A549 (cell line): ENCODE results near the gene TMEM106C. TPM values are rescaled to one million over a fixed set of nuclear protein-coding genes. Genes with fewer than 3 reads are reported as not detected.

Experiments
- ATAC-seq, 2 experiments: fragments of 200-7000 bp in 1 of 2; fragments of >200 bp in 1 of 2; cut with Nextera tagmentation in 1 of 2; cut with Tn5 transposase in 1 of 2; 3 replicates each; pipeline versions ENCODE4 v1.8.0 to v1.9.1; 2018 to 2020; ENCODE audit warnings: mild to moderate bottlenecking in 1 of 2, moderate library complexity in 1 of 2
- CTCF ChIA-PET: fragments of 300-600 bp; sonication (Branson Sonifier 250); formaldehyde crosslinking; extraction: SDS; loops from one replicate; lab custom pipeline; 2021; ENCODE audit warnings: antibody characterized with exemption, inconsistent platforms; lab: Yijun Ruan, JAX
- POLR2A ChIA-PET: fragments of 350-600 bp; formaldehyde crosslinking; extraction: SDS; loops from one replicate; lab custom pipeline; 2021; ENCODE audit warnings: antibody characterized with exemption, inconsistent platforms; lab: Yijun Ruan, JAX
- DNase-seq, 2 experiments: peaks; one replicate each; pipeline versions ENCODE4 v3.0.0 to v3.0.0-alpha.2; 2011 to 2016; ENCODE audit warnings: low read depth in 1 of 2, low spot score in 1 of 2
- FAIRE-seq: peaks from 2 replicates; lab custom pipeline; 2011; peaks lifted over from hg19 to GRCh38; lab: Jason Lieb, UNC
- H3K27ac ChIP-seq, 2 experiments: fragments of >200 bp; sonication (Bioruptor Twin); formaldehyde crosslinking; 3 replicates each; pipeline ENCODE4 v1.5.1; 2016 to 2017
- H3K4me1 ChIP-seq: fragments of >200 bp; sonication (Bioruptor Twin); formaldehyde crosslinking; 3 replicates; pipeline ENCODE4 v1.6.1; 2016
- H3K4me2 ChIP-seq: fragments of >200 bp; sonication (Bioruptor Twin); formaldehyde crosslinking; 3 replicates; pipeline ENCODE4 v1.6.1; 2016
- H3K4me3 ChIP-seq: fragments of >200 bp; sonication (Bioruptor Twin); formaldehyde crosslinking; 3 replicates; pipeline ENCODE4 v1.5.1; 2016
- H3K9me3 ChIP-seq: fragments of >200 bp; sonication (Bioruptor Twin); formaldehyde crosslinking; 3 replicates; pipeline ENCODE4 v1.6.1; 2016
- CEBPB ChIP-seq, 2 experiments: fragments of >200 bp in 1 of 2; sonication (Bioruptor Twin) in 1 of 2; formaldehyde crosslinking in 1 of 2; IDR thresholded peaks; 2 replicates each; pipeline ENCODE4 v1.6.1; 2012 to 2016
- CHD2 ChIP-seq: fragments of 150-350 bp; IDR thresholded peaks from 2 replicates; pipeline ENCODE4 v1.6.1; 2014; ENCODE audit warnings: low read length; ENCODE audit not compliant: partially characterized antibody
- CTCF ChIP-seq: fragments of >200 bp; sonication (Bioruptor Twin); formaldehyde crosslinking; IDR thresholded peaks from 3 replicates; pipeline ENCODE4 v1.5.1; 2016
- E2F6 ChIP-seq: IDR thresholded peaks from 2 replicates; pipeline ENCODE4 v1.6.1; 2012; ENCODE audit warnings: low read depth, borderline replicate concordance
- EHF ChIP-seq: fragments of 250-450 bp; sonication (Bioruptor Pico); IDR thresholded peaks from 2 replicates; pipeline ENCODE4 v1.5.0; 2020; ENCODE audit warnings: mild to moderate bottlenecking
- HDAC2 ChIP-seq: fragments of 200-600 bp; sonication (generic); IDR thresholded peaks from 2 replicates; pipeline ENCODE4 v1.6.1; 2016
- HES2 ChIP-seq: fragments of >200 bp; sonication (Bioruptor Twin); formaldehyde crosslinking; IDR thresholded peaks from 2 replicates; pipeline ENCODE4 v1.6.1; 2016
- HMGXB4 ChIP-seq: fragments of 250-450 bp; sonication (Bioruptor Pico); IDR thresholded peaks from 2 replicates; pipeline ENCODE4 v1.5.0; 2021; ENCODE audit warnings: mild to moderate bottlenecking, moderate library complexity, borderline replicate concordance
- HOXB5 ChIP-seq: fragments of 250-450 bp; sonication (Bioruptor Pico); IDR thresholded peaks from 2 replicates; pipeline ENCODE4 v1.5.0; 2020; ENCODE audit warnings: mild to moderate bottlenecking, moderate library complexity
- JUNB ChIP-seq: fragments of >200 bp; sonication (Bioruptor Twin); formaldehyde crosslinking; IDR thresholded peaks from 2 replicates; pipeline ENCODE4 v1.6.1; 2016
- MYC ChIP-seq: IDR thresholded peaks from 2 replicates; pipeline ENCODE4 v1.6.1; 2012; ENCODE audit warnings: mild to moderate bottlenecking, inconsistent platforms, low read length, improper control_type of control experiment, borderline replicate concordance
- NPAS2 ChIP-seq: fragments of 250-450 bp; sonication (Bioruptor Pico); IDR thresholded peaks from 2 replicates; pipeline ENCODE4 v1.8.0; 2022; ENCODE audit warnings: mild to moderate bottlenecking, moderate library complexity, borderline replicate concordance
- RARB ChIP-seq: fragments of 250-450 bp; sonication (Bioruptor Pico); IDR thresholded peaks from 2 replicates; pipeline ENCODE4 v1.8.0; 2021; ENCODE audit warnings: mild to moderate bottlenecking, moderate library complexity
- RCOR1 ChIP-seq: fragments of 150-350 bp; IDR thresholded peaks from 2 replicates; pipeline ENCODE4 v1.6.1; 2014; ENCODE audit warnings: antibody characterized with exemption, low read length, low read depth
- RFX5 ChIP-seq: fragments of 450-650 bp; IDR thresholded peaks from 2 replicates; pipeline ENCODE4 v1.7.1; 2014; ENCODE audit warnings: antibody characterized with exemption, mild to moderate bottlenecking, moderate library complexity
- RNF2 ChIP-seq: fragments of 200-600 bp; sonication (generic); IDR thresholded peaks from 2 replicates; pipeline ENCODE4 v1.6.1; 2016; ENCODE audit warnings: low read depth, mild to moderate bottlenecking, antibody characterized with exemption, moderate library complexity, borderline replicate concordance
- SREBF2 ChIP-seq: fragments of 450-650 bp; IDR thresholded peaks from 2 replicates; pipeline ENCODE4 v1.6.1; 2014; ENCODE audit warnings: mild to moderate bottlenecking, moderate library complexity
- WGBS: methylation state at CpG from one replicate; pipeline ENCODE4 v1.1.6; 2017; ENCODE audit errors: missing lambda C conversion rate; 5-methylcytosine and 5-hydroxymethylcytosine counted together
- polyA plus RNA-seq, 4 experiments: library from polyadenylated mRNA; depleted of rRNA in 3 of 4; stranded (reverse); fragments of >200 nt; fragmentation: RNase III in 1 of 4; extraction: RNeasy Plus Mini Kit Qiagen cat#74134 plus additional on column Dnase treatment in 1 of 4; gene quantifications; 2 replicates in 3 of 4; 3 replicates in 1 of 4; pipeline ENCODE4 v1.2.3, GENCODE V29; 2011 to 2017

TMEM106C gene
- polyA plus RNA-seq, 2 of the 4 experiments (the other 2 are of a cell fraction), result 166 to 236 TPM

- ChIA-PET CTCF (interaction anchor here (0.8 to 4.1 kb wide), 5 partner anchors 8 to 679 kb away, joined by 3 to 12 read pairs (median 4); partner anchors contain the start of gene VDR), POLR2A (no interaction called here)
- Histone ChIP-seq H3K4me2 (no peak overlapping the region), H3K27ac (no peak overlapping the region), H3K9me3 (no peaks in the 10 kb centered on the region), H3K4me3 (no peak overlapping the region), H3K4me1 (no peaks in the 10 kb centered on the region)
- 62% methylated on average over 6 of the region's 6 CpGs for WGBS
- no peak for FAIRE-seq
- no peak for ATAC-seq
- TF ChIP-seq SREBF2, result no peak
- TF ChIP-seq RNF2, result no peak
- no peak for TF ChIP-seq EHF (CRISPR knock-in tag)
- DNase-seq, result no peak
Observed at GRCh38 chr12:47939009-47939601, 24.3 kb upstream of the TMEM106C start.

- Histone ChIP-seq H3K4me3 (no peak overlapping the region), H3K4me2 (no peak overlapping the region), H3K4me1 (peaks cover 8% of the 10 kb centered on the region), H3K27ac (no peak overlapping the region), H3K9me3 (no peaks in the 10 kb centered on the region)
- POLR2A ChIA-PET, result no interaction called here
- TF ChIP-seq HMGXB4 (CRISPR knock-in tag), result no peak
- TF ChIP-seq HES2, result no peak
- no peak for TF ChIP-seq RCOR1
- FAIRE-seq, result no peak
- CTCF ChIA-PET, result interaction anchor here (1.4 to 1.7 kb wide), 2 partner anchors 8 to 9 kb away, joined by 3 to 10 read pairs; no protein-coding TSS in a partner anchor
- WGBS, result 72% methylated on average over 10 of the region's 10 CpGs
- DNase-seq, result no peak
- no peak for ATAC-seq
Observed at GRCh38 chr12:47940773-47941474, 22.5 kb upstream of the TMEM106C start.

- H3K9me3 ChIP-seq, result no peaks in the 10 kb centered on the region
- ChIA-PET CTCF (interaction anchor here (1.7 kb wide), 1 partner anchor 9 kb away, joined by 3 read pairs; no protein-coding TSS in a partner anchor), POLR2A (no interaction called here)
- no peak overlapping the region for H3K27ac ChIP-seq
- no peak for ATAC-seq
- H3K4me3 ChIP-seq, result no peak overlapping the region
- H3K4me1 ChIP-seq, result peaks cover 13% of the 10 kb centered on the region
- H3K4me2 ChIP-seq, result no peak overlapping the region
- no peak for DNase-seq
- WGBS, result 81% methylated on average over 9 of the region's 9 CpGs
- TF ChIP-seq HOXB5 (CRISPR knock-in tag), result no peak
- no peak for TF ChIP-seq E2F6
- TF ChIP-seq CTCF, result no peak
- TF ChIP-seq CHD2, result no peak
- no peak for TF ChIP-seq MYC
- no peak for TF ChIP-seq JUNB
- no peak for TF ChIP-seq HDAC2
- TF ChIP-seq NPAS2, result no peak
- TF ChIP-seq CEBPB (IDR thresholded peaks at IDR 0.05), result no peak
- TF ChIP-seq RARB (CRISPR knock-in tag), result no peak
- TF ChIP-seq RFX5, result no peak
- TF ChIP-seq, all 56 proteins: peak for 0
- FAIRE-seq, result no peak
Observed at GRCh38 chr12:47941475-47941780, 22.0 kb upstream of the TMEM106C start.
